Measurements from ENCODE around the gene CRAMP1. TPM values are rescaled to one million over a fixed set of nuclear protein-coding genes. Genes with fewer than 3 reads are reported as not detected.

CRAMP1 gene
- total RNA-seq, 1 donor from 2014 or later: 10.7 TPM

DNA sequence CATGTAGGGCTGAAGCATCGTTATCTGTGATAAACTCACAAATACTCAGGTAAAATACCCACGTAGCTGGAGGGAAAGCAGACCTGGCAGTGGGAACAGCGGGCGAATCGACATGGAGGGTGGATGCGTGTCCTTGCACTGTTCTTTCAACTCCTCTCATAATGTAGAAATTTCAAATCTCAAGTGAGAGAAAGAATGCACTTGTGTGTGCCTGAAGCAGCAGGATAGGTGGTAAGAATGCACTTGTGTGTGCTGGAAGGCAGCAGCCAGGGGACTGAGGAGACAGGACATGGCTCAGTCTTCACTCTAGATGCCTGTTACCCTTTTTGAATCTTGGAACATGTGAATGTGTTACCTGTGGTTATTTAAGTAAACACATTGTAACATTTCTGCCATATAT is 10.7 kb upstream of the CRAMP1 start:
- TF ChIP-seq, protein P1, sequence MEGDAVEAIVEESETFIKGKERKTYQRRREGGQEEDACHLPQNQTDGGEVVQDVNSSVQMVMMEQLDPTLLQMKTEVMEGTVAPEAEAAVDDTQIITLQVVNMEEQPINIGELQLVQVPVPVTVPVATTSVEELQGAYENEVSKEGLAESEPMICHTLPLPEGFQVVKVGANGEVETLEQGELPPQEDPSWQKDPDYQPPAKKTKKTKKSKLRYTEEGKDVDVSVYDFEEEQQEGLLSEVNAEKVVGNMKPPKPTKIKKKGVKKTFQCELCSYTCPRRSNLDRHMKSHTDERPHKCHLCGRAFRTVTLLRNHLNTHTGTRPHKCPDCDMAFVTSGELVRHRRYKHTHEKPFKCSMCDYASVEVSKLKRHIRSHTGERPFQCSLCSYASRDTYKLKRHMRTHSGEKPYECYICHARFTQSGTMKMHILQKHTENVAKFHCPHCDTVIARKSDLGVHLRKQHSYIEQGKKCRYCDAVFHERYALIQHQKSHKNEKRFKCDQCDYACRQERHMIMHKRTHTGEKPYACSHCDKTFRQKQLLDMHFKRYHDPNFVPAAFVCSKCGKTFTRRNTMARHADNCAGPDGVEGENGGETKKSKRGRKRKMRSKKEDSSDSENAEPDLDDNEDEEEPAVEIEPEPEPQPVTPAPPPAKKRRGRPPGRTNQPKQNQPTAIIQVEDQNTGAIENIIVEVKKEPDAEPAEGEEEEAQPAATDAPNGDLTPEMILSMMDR (IDR thresholded peaks at IDR 0.05; ENCODE audit: insufficient read depth, low read length, poor library complexity, severe bottlenecking): no peak

DNA sequence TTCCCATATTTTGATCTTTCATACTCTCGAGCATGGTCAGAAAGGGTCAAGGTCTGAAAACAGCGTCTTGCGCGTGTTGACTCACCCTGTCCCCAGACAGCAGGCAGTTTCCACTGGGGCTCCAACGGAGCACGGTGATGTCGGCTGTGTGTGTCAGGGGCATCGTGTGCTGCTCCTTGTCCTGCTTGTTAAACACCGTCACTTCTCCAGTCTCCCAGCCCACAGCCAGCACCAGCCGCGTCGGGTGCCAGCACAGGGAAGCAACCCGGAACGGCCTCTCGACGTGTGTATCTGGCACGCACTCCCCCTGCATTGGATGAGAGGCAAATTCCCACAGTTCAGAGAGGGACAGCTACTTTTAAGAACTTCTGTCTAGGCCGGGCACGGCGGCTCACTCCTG is 9.9 kb upstream of the CRAMP1 start:
- no peaks in the 10 kb centered on the region for H3K27me3 ChIP-seq (ENCODE audit: control insufficient read depth, insufficient read depth, low read length)
- DNase-seq (ENCODE audit: low read depth): no peak
- TF ChIP-seq, protein P1 (IDR thresholded peaks at IDR 0.05; ENCODE audit: insufficient read depth, low read length, poor library complexity, severe bottlenecking): no peak
- peaks cover 4% of the 10 kb centered on the region for H3K36me3 ChIP-seq (ENCODE audit: control insufficient read depth, insufficient read depth, low read length)
- no peak overlapping the region for H3K4me3 ChIP-seq (ENCODE audit: low read depth, low read length)

More for the DNA sequence above, 10.7 kb upstream of the CRAMP1 start:
- Histone ChIP-seq H3K27me3 (ENCODE audit: control insufficient read depth, insufficient read depth, low read length) (no peaks in the 10 kb centered on the region), H3K4me3 (ENCODE audit: low read depth, low read length) (no peak overlapping the region), H3K36me3 (ENCODE audit: control insufficient read depth, insufficient read depth, low read length) (peaks cover 4% of the 10 kb centered on the region)
- DNase-seq (ENCODE audit: low read depth): no peak

DNA sequence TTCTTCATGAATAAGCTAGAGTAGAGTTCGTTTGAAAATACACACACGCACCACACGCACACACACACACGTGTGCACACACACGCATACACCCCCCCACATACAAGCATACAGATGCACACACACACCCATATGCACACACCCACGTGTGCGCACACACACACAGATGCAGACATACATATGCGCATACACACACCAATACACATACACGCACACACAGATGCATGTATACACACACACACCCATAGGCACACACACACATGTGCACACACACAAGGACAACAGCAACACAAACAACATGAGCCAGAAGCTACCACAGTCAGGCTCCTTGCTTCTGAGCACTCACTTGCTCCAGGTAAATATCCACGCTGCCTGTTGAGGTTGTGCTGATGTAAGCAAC is 5.4 kb upstream of the CRAMP1 start:
- TF ChIP-seq, protein P1 (IDR thresholded peaks at IDR 0.05; ENCODE audit: insufficient read depth, low read length, poor library complexity, severe bottlenecking): no peak
- DNase-seq (ENCODE audit: low read depth): no peak
- Histone ChIP-seq H3K27me3 (ENCODE audit: control insufficient read depth, insufficient read depth, low read length) (no peaks in the 10 kb centered on the region), H3K36me3 (ENCODE audit: control insufficient read depth, insufficient read depth, low read length) (peaks cover 1% of the 10 kb centered on the region), H3K4me3 (ENCODE audit: low read depth, low read length) (no peak overlapping the region)

DNA sequence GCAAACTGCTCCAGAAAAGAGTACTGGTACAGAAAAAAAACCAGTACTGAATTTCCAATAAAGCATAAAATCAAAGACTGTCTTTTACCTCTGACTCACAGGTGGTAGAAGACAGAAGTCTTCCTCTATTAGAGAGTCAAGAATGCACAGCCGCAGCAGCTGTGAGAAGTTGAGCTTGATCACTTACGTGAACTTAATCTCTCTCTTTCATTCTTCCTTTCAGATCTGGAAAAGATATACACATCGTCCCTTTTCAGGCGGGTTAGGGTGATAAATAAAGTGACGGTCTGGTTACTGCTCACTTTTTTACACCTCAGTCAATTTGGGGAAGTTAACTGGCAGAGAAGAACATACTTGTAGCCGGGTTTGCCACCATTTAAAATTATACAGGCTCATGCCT is 4.2 kb upstream of the CRAMP1 start:
- Histone ChIP-seq H3K27me3 (ENCODE audit: control insufficient read depth, insufficient read depth, low read length) (no peaks in the 10 kb centered on the region), H3K36me3 (ENCODE audit: control insufficient read depth, insufficient read depth, low read length) (peaks cover 1% of the 10 kb centered on the region), H3K4me3 (ENCODE audit: low read depth, low read length) (no peak overlapping the region)
- no peak for DNase-seq (ENCODE audit: low read depth)
- TF ChIP-seq, protein P1 (IDR thresholded peaks at IDR 0.05; ENCODE audit: insufficient read depth, low read length, poor library complexity, severe bottlenecking): no peak

DNA sequence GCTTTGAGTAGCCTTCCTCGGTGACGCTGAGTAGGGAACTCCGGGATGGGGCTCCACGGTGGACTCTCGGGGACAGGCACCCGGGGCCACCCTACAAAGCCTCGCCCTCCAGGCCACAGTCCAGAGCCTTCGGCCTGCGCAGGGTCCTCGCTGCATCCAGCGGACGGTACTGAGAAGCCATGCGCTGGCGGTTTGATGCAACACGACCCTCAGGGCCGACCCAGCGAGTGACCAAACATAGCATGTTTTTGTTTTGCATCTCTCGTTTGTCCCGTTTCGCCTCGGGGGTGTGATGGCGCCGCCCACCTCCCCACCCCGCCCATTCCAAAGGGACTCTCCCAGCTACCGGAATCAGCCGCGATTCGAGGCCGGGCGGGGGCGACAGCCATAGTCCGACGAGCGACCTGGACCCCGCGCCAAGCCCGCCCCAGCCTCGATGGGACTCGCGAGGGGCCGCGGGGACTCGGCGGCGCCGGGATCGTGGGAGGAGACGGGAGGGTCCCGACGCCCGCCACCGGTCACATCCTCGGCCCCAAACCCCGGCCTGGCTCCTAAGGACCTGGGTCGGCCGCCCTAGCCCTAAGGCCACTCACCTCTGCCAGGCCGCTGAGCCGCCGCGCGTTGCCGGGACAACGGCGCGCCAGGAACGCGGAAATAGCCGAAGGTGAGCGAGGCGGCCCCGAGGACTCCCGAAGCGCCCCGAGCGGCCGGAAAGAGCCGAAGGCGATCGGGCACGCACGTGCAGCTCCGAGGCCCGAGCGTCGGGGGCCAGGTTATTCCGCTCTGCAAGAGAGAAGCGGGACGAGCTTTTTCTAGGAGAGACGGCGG is 1.9 kb upstream of the CRAMP1 start:
- TF ChIP-seq, protein P1 (IDR thresholded peaks at IDR 0.05; ENCODE audit: insufficient read depth, low read length, poor library complexity, severe bottlenecking): no peak
- peaks cover 1% of the 10 kb centered on the region for H3K36me3 ChIP-seq (ENCODE audit: control insufficient read depth, insufficient read depth, low read length)
- DNase-seq (ENCODE audit: low read depth): no peak
- no peaks in the 10 kb centered on the region for H3K27me3 ChIP-seq (ENCODE audit: control insufficient read depth, insufficient read depth, low read length)
- H3K4me3 ChIP-seq (ENCODE audit: low read depth, low read length): peak overlapping the region; percentile 90

Measured in kidney epithelial cell (primary cell).